ENCODE measurements around the gene LMNB1. TPM values are rescaled to one million over a fixed set of nuclear protein-coding genes. Genes with fewer than 3 reads are reported as not detected.

Gene LMNB1
- total RNA-seq, 3 donors from 2014 or later (not counting 1 experiment from before 2014, with no cell fraction given): 31.2 to 57.8 (median 37.3) TPM

GRCh38 chr5:126871441-126871840 is 94.5 kb downstream of the LMNB1 start:
- no peaks in the 10 kb centered on the region for H3K27me3 ChIP-seq (ENCODE audit: control insufficient read depth, insufficient read depth, low read length)
- TF ChIP-seq CTCF (IDR thresholded peaks at IDR 0.05): no peak
- WGBS (ENCODE audit: insufficient coverage): 96% methylated on average over 5 of the region's 6 CpGs
- H3K9me3 ChIP-seq (ENCODE audit: control insufficient read depth, insufficient read depth, low read length): no peaks in the 10 kb centered on the region
- no peak overlapping the region for H3K27ac Mint-ChIP-seq
- ATAC-seq (no peak), DNase-seq (no peak)
- peaks cover 11 to 12% of the 10 kb centered on the region in 2 donors for H3K4me1 Mint-ChIP-seq
- H3K9me3 Mint-ChIP-seq: no peaks in the 10 kb centered on the region
- no peaks in the 10 kb centered on the region for H3K27me3 Mint-ChIP-seq (ENCODE audit: low read depth in 2 of 2)
- intact Hi-C loops (cut with micrococcal nuclease): no loop called here
- no peak overlapping the region for H3K27ac ChIP-seq (ENCODE audit: low read length)
- no peaks in the 10 kb centered on the region for H3K36me3 Mint-ChIP-seq
- H3K4me1 ChIP-seq (ENCODE audit: control insufficient read depth, insufficient read depth, low read length): no peaks in the 10 kb centered on the region
- H3K4me3 Mint-ChIP-seq: no peak overlapping the region
- H3K4me3 ChIP-seq (ENCODE audit: low read length): no peak overlapping the region
- H3K36me3 ChIP-seq (ENCODE audit: control insufficient read depth, insufficient read depth, low read length): no peaks in the 10 kb centered on the region

- Mint-ChIP-seq H3K27me3 (ENCODE audit: low read depth in 2 of 2) (no peaks in the 10 kb centered on the region), H3K9me3 (no peaks in the 10 kb centered on the region), H3K36me3 (no peaks in the 10 kb centered on the region), H3K4me3 (no peak overlapping the region), H3K4me1 (peaks cover 11 to 12% of the 10 kb centered on the region in 2 donors), H3K27ac (no peak overlapping the region)
- no peak for TF ChIP-seq CTCF (IDR thresholded peaks at IDR 0.05)
- H3K4me3 ChIP-seq (ENCODE audit: low read length): no peak overlapping the region
- no peak for DNase-seq
- H3K9me3 ChIP-seq (ENCODE audit: control insufficient read depth, insufficient read depth, low read length): no peaks in the 10 kb centered on the region
- no peaks in the 10 kb centered on the region for H3K27me3 ChIP-seq (ENCODE audit: control insufficient read depth, insufficient read depth, low read length)
- intact Hi-C loops (cut with micrococcal nuclease): no loop called here
- H3K4me1 ChIP-seq (ENCODE audit: control insufficient read depth, insufficient read depth, low read length): no peaks in the 10 kb centered on the region
- no peak for ATAC-seq
- H3K27ac ChIP-seq (ENCODE audit: low read length): no peak overlapping the region
- WGBS (ENCODE audit: insufficient coverage): 94% methylated on average over 11 of the region's 11 CpGs
- H3K36me3 ChIP-seq (ENCODE audit: control insufficient read depth, insufficient read depth, low read length): no peaks in the 10 kb centered on the region
These were observed 95.8 kb downstream of the LMNB1 start for GRCh38 chr5:126872561-126873354.

GRCh38 chr5:126875303-126875785 is 98.4 kb downstream of the LMNB1 start:
- no peaks in the 10 kb centered on the region for H3K27me3 Mint-ChIP-seq (ENCODE audit: low read depth in 2 of 2)
- no peaks in the 10 kb centered on the region for H3K9me3 ChIP-seq (ENCODE audit: control insufficient read depth, insufficient read depth, low read length)
- no peaks in the 10 kb centered on the region for H3K4me1 Mint-ChIP-seq
- H3K4me3 Mint-ChIP-seq: no peak overlapping the region
- no peaks in the 10 kb centered on the region for H3K36me3 ChIP-seq (ENCODE audit: control insufficient read depth, insufficient read depth, low read length)
- H3K9me3 Mint-ChIP-seq: no peaks in the 10 kb centered on the region
- no peaks in the 10 kb centered on the region for H3K4me1 ChIP-seq (ENCODE audit: control insufficient read depth, insufficient read depth, low read length)
- H3K4me3 ChIP-seq (ENCODE audit: low read length): no peak overlapping the region
- DNase-seq (no peak), ATAC-seq (no peak)
- intact Hi-C loops (cut with micrococcal nuclease): no loop called here
- TF ChIP-seq CTCF (IDR thresholded peaks at IDR 0.05): no peak
- H3K27ac ChIP-seq (ENCODE audit: low read length): no peak overlapping the region
- no peak overlapping the region for H3K27ac Mint-ChIP-seq
- H3K36me3 Mint-ChIP-seq: no peaks in the 10 kb centered on the region
- WGBS (ENCODE audit: insufficient coverage): 85% methylated on average over 12 of the region's 13 CpGs
- no peaks in the 10 kb centered on the region for H3K27me3 ChIP-seq (ENCODE audit: control insufficient read depth, insufficient read depth, low read length)

All from natural killer cell (primary cell).